Astrocyte of the spinal cord (primary cell): ENCODE measurements around the gene HTT.

Source experiments
- DNase-seq: peaks from one replicate; pipeline ENCODE4 v3.0.0; 2011; ENCODE audit warnings: low read depth, low spot score
- H3K4me3 ChIP-seq: 2 replicates; pipeline ENCODE4 v1.5.1; 2011; ENCODE audit warnings: low read depth, mild to moderate bottlenecking, low read length, moderate library complexity
- CTCF ChIP-seq: IDR thresholded peaks from 2 replicates; pipeline ENCODE4 v1.5.1; 2012; ENCODE audit warnings: low read depth, mild to moderate bottlenecking, low read length, inconsistent platforms
- in situ Hi-C: cut with HindIII; loops from 2 replicates; pipeline ENCODE4 v1.10.0; 2017; ENCODE audit warnings: low sequenced_read_pairs

Gene HTT

DNA sequence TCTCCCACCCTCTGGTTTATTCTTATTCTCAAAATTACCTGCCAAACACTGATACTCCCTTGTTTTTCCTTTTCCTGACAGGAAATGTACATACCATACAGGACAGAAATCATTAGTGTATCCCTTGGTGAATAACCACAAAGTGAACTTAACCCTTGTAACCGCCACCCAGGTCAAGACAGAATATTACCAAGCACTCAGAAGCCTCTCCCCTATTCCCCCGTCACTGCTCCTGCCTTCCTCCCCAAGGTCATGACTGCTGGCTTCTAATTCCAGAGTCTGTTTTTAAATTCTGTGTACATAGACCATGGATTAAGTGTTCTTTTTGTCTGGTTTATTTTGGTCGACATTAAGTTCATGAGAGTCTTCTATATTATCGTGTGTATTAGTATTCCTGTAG lies 37.7 kb downstream of the HTT start:
- no peak overlapping the region for H3K4me3 ChIP-seq
- no peak for TF ChIP-seq CTCF
- DNase-seq = no peak
- in situ Hi-C loops = no loop called here

- DNase-seq = peak; percentile 34
- in situ Hi-C loops = no loop called here
- no peak overlapping the region for H3K4me3 ChIP-seq
- no peak for TF ChIP-seq CTCF
Measured at GRCh38 chr4:3112609-3113469, 38.4 kb downstream of the HTT start.

DNA sequence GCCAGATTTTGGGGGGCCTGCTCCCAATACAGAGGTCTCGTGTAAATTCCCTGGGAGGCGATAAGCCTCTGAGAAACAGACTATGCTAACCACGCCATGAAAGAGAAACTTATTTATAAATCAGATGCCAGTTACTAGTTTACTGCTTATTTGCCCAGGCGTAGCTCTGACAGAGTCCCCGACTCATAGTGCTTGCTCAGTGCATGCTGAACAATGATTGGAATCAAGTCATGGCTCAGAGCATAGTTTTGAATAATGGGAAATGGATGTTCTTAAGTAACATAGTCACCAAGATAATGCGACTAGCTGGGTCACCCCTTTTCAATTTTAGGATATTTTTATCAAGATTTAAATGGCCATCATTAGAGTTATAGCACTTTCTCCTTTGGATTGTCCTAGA lies 39.9 kb downstream of the HTT start:
- no peak for DNase-seq
- in situ Hi-C loops = no loop called here
- no peak for TF ChIP-seq CTCF
- H3K4me3 ChIP-seq = no peak overlapping the region

GRCh38 chr4:3115637-3116270 lies 41.3 kb downstream of the HTT start:
- no peak for DNase-seq
- in situ Hi-C loops = no loop called here
- no peak for TF ChIP-seq CTCF
- H3K4me3 ChIP-seq = no peak overlapping the region

DNA sequence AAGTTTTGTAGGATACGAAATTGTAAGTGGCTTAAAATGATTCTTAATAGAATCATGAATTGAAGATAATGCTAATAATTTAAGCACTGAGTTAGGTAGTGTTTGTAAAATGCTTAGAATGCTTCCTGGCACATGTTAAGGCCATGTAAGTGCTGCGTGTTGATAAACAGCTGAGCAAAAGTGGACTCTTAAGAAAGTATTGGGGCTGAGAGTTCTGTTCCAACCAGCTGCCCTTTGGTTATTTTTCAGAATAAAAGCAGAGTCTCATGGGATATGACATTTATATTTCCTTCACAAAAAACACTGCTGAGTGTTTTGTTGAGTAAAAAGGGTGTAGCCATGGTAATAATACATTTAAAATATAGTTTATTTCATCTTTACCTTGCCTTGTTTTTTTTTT lies 42.5 kb downstream of the HTT start:
- no peak for DNase-seq
- in situ Hi-C loops = no loop called here
- no peak overlapping the region for H3K4me3 ChIP-seq
- no peak for TF ChIP-seq CTCF

GRCh38 chr4:3118312-3118711 lies 43.8 kb downstream of the HTT start:
- H3K4me3 ChIP-seq = no peak overlapping the region
- TF ChIP-seq CTCF = no peak
- DNase-seq = no peak
- in situ Hi-C loops = no loop called here
